Measurements from ENCODE around the gene CTAGE1.

- TF ChIP-seq, protein P1, sequence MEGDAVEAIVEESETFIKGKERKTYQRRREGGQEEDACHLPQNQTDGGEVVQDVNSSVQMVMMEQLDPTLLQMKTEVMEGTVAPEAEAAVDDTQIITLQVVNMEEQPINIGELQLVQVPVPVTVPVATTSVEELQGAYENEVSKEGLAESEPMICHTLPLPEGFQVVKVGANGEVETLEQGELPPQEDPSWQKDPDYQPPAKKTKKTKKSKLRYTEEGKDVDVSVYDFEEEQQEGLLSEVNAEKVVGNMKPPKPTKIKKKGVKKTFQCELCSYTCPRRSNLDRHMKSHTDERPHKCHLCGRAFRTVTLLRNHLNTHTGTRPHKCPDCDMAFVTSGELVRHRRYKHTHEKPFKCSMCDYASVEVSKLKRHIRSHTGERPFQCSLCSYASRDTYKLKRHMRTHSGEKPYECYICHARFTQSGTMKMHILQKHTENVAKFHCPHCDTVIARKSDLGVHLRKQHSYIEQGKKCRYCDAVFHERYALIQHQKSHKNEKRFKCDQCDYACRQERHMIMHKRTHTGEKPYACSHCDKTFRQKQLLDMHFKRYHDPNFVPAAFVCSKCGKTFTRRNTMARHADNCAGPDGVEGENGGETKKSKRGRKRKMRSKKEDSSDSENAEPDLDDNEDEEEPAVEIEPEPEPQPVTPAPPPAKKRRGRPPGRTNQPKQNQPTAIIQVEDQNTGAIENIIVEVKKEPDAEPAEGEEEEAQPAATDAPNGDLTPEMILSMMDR (conservative IDR thresholded peaks at IDR 0.05; ENCODE audit: low read length), result no peak
- no peak for TF ChIP-seq EZH2phosphoT487 (IDR thresholded peaks at IDR 0.05; ENCODE audit: borderline replicate concordance, low read depth, low read length)
Measured at GRCh38 chr18:22455425-22456115, 37.9 kb upstream of the CTAGE1 start.
